Dermis blood vessel endothelial cell (primary cell): ENCODE data around the gene ALPL. TPM values are rescaled to one million over a fixed set of nuclear protein-coding genes. Genes with fewer than 3 reads are reported as not detected.
"Not testable (repeated sequence)": the region's sequence is repeated elsewhere in the genome, so short reads cannot be mapped to it uniquely, and the experiment has no call there.

ENCODE experiments used
- DNase-seq: peaks from one replicate; pipeline ENCODE4 v3.0.0; 2010
- total RNA-seq: library from RNA; depleted of rRNA; stranded (reverse); fragments of >200 nt; gene quantifications from 2 replicates; pipeline ENCODE4 v1.2.3, GENCODE V29; 2014

The ALPL gene
- total RNA-seq: 0.19 and 0.34 TPM in 2 replicates

- DNase-seq: no peak
These were observed at the start of gene ALPL for GRCh38 chr1:21509351-21510112. ALPL (plus strand) TSS chr1:21509423; CDS start chr1:21554082, 44,659 bp downstream.

GRCh38 chr1:21465127-21465526 is 44.1 kb upstream of the ALPL start:
- DNase-seq: not testable (repeated sequence)

GRCh38 chr1:21467946-21468345 is 41.3 kb upstream of the ALPL start:
- not testable (repeated sequence) for DNase-seq

DNA sequence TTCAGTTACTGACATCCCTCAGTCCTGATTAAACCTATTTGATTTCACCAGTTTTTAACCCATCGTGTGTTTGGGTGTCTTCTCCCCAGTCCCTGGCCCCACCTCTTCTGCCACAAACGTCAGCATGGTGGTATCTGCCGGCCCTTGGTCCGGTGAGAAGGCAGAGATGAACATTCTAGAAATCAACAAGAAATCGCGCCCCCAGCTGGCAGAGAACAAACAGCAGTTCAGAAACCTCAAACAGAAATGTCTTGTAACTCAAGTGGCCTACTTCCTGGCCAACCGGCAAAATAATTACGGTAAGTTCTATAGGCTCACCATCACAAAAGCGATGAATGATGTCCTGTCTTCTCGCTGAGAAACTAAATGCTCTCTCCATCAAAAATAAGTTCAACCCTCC is 40.6 kb upstream of the ALPL start:
- DNase-seq: peak; percentile 34

DNA sequence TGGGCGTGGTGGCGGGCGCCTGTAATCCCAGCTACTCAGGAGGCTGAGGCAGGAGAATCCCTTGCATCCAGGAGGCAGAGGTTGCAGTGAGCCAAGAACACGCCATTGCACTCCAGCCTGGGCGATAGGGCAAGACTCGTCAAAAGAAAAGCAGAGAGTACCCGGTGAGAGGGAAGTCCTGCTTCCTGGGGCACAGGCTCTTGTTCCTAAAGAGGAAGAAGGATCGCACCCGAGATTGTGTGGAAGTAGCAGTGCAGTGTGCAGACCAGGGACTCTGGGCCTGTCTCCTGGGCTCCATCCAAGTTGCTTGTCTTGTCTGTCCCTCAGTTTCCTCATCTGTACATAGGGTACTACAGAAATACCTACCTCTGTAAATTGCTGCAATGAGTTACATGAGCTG is 39.6 kb upstream of the ALPL start:
- no peak for DNase-seq

- no peak for DNase-seq
These were observed 36.4 kb upstream of the ALPL start for GRCh38 chr1:21472861-21473260.

DNA sequence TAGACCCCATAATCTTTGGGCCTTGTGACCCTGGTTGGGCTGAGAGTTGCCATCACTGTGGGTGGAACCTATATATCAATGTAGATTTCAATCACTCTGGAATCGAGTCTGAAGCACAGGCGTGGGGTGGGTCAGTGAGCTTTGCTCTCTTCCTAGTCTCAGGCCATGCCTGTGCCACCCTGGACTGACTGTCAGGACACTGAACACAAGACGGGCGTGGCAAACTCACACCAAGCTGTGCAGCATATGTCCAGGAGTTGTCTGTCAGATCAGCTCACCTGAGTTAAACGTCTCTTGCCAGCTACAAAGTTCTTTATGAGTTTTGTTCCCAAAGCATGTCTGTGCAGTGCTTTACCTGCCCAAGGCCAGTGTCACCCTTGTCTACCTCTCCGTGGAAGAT is 30.9 kb upstream of the ALPL start:
- DNase-seq: no peak

GRCh38 chr1:21483881-21484280 is 25.3 kb upstream of the ALPL start:
- DNase-seq: not testable (repeated sequence)

DNA sequence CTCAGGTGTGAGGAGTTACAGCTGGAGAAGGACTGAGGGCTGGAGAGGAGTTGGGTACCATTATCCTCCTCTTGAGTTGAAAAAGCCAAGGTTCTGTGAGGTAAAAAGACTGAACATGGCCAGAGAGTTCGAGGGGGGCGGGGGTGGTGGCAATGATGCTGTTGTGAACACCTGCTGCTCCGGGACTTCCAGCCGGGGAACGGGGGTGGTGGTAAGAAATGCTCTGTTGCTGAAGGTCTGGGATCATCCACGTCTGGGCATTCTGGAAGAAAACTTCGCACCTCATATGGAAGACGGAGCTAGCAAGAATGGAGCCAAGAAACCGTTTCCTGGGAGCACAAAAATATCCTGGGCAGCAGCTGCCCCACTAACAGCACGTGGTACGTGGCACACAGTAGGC is 20.1 kb upstream of the ALPL start:
- no peak for DNase-seq

GRCh38 chr1:21490774-21491487 is 18.3 kb upstream of the ALPL start:
- DNase-seq: peak; percentile 49

DNA sequence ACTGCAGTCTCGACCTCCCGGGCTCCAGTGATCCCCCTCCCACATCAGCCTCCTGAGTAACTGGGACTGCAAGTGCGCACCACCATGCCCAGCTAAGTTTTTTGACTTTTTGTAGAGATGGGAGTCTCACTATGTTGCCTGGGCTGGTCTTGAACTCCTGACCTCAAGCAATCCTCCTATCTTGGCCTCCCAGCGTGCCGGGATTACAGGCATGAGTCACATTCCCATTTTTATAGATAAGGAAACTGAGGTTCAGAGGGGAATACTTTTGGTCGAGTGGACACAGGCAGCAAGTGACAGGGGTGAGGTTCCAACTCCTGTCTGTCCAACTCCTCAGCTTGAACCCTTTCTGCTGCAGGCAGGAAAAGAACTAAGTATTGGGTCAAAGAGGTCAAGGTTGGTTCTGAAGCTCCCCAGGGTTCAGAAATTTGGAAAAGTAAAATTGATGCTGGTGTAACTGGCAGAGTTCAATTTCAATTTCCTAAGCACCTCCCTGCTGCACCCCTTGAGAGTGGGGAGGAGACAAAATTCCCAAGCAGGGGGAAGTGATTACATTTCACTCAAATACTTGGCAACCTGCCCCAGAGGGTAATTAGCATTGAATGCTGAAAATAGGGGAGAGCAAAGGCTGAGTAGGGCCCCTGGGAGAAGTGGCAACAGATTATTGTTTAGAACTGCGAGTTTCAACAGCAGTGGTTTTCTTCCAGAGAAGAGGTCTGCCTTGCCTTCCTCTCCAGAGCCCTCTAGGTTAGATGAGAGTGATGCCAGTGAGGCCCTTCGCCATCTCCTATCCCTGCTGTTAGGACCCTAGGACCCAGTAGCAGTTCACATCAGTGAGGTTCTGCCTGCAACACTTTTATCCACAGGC is 17.5 kb upstream of the ALPL start:
- peak; percentile 29 for DNase-seq

DNA sequence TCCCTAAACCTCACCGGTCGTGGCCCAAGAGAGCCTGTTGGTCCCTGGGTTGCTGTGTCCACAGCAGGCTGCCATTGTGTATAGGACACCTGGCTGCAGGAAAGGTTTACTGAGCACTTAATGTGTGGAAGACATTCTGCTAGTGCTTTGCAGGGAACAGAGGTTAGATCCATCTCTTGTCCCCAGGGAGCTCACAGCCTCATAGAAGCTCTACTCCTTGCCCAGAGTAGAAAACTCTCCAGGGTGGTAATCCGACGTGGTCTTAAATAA is 16.9 kb upstream of the ALPL start:
- no peak for DNase-seq

- DNase-seq: no peak
These were observed 15.0 kb upstream of the ALPL start for GRCh38 chr1:21494196-21494595.

DNA sequence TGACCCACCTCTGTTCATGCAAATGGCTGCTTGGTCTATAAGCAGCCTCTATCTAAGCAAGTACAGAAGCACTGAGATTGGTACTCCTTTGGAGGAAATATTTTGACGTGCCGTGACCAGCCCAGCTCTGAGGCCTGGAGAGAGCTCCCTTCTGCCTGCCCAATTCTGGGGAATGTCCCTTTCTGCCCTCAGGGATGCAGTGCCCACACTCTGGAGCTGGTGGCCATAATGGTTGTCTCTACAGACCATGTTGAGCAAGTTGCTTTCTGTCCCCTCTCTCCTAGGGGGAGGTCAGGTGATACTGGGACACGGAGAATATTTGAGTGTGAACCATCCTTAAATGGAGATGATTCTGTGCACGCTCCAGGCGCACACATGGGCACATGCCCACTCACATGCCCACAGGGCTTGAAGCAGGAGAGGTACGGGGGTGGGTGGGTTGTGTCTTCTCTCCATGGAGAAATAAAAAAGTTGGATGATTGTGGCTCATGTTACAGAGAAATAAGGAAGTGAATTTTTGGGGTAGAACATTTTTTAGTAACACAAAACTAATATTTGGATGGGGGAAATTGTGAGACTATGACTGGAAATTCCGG is 13.9 kb upstream of the ALPL start:
- DNase-seq: no peak

- DNase-seq: no peak
These were observed 13.2 kb upstream of the ALPL start for GRCh38 chr1:21496063-21496462.

DNA sequence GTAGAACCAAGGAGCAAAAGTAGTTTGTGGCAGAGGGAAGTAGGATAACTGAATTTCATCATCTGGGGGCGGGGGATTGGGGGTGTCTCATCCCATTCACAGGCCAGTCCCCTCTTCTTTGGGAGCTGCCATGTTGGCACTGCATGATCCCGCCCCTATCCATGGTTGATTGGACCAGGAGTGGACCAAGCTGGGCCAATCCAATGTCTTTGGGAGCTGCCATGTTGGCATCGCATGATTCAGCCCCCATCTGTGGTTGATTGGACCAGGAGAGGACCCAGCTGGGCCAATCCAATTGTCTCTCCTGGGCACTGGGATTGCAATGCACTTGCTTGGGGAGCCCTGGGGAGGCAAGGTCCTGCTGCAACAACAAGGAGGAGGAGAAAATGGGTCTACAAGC is 12.3 kb upstream of the ALPL start:
- DNase-seq: no peak

DNA sequence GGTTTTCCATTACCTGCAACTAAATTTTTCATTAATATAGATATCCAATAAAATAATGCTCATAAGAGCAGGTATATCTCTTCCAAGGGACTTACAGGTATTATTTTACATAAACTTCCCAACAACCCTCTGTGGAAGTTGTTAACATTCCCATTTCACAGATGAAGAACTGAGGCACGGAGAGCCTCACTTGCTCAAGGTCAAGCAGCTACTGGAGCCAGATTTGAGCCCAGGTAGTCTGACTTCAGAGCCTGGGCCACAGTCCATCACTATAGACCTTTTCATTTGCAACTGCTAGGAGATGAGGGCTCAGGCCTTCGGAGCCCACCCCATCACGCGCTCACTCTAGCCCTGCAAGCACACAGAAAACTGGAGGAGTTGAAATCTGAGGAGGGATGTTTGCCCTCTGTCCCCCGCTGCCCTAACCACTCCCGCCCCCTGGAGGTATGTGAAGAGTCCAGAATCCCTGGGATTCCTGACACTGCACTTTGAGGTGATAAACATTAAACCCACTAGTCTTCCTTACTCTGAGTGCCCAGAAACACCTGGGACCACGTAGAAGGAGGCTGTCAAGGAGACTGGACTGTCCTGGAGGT is 11.7 kb upstream of the ALPL start:
- DNase-seq: no peak

- DNase-seq: no peak
These were observed 9.8 kb upstream of the ALPL start for GRCh38 chr1:21499283-21499950.

DNA sequence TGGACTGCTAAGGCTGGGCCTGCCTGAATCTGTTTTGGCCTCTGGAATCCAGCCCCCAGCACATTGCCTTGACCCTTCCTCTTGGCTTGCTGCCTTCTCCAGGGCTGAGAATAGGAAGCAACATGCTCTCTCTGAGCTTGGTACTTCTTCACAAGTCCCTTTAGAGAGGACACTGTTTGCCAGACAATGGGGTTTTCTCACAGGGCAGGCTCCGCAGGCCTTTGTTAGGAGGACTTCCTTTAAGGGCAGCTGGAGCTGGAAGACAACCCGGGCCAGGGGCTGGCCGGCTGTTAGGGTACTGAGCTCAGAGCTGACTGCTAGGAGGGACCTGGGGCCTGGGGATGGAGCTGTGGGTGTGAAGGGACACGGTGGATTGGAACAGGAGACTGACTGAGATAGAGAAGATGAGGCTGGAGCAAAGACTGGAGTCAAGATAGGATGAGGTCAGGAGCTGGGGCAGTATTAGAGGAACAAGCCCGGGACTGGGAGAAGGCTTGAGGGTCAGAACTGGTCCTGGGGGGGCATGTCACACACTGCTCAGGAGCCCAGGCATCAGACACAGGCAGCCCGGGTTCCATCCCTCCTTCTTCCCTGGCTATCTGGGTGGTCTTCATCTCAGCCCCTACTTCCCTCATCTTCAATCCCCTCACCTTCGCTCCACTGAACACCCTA is 5.4 kb upstream of the ALPL start:
- DNase-seq: peak; percentile 20

DNA sequence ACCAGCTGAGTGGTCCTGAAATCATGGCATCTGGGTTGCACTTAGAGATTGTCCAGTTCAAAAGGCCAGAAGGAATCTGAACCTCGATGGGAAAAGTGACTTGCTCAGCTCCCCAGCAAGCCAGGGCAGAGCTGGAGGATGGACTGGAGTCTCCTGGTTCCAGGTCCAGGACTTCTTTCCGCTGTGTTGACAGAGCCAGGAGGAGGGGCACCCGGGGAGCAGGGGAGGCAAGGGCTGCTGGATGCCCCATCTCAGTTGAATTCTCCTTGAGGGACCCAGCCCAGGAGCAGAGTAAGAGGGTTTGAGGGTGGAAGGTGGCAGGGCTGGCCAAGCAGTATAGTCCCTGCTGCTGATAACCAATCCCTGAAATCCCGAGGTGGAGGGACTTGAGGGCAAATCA is 2.4 kb upstream of the ALPL start:
- DNase-seq: no peak

DNA sequence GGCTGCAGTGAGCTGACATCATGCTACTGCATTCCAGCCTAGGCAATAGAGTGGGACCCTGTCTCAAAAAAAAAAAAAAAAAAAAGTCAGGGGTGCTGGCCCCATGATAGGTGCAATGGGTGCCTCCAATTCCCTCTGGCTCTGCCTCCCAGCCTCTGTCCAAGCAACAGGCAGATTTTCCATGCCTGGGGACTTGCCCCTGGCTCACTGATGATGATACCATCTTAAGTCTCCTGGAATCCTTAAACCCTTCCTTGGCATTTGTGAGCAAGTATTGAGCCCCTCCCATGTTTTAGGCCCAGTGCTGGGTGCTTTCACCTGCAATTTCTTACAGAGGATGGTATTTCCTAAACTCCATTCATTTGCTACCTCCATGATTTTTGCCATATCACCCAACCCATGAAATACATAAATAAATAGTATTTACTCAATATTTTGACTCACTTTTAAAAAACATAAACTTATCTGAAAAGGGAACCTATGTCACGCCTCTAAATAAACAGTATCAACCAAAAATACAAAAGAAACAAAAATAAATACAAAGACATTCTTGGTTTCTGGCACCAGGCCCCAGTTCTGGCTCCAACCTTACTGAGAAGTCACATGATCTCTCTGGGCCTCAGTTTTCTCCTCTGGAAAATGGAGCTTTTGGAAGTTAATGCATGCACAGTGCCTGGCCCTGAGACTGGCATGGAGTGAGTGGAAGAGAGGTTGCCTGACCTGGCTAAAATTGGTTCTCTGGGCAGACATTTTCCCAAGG is 1.5 kb upstream of the ALPL start:
- no peak for DNase-seq
